Smooth muscle cell (in vitro differentiated cells): ENCODE data around the gene SUGCT. TPM values are rescaled to one million over a fixed set of nuclear protein-coding genes. Genes with fewer than 3 reads are reported as not detected.

Experiments used
- DNase-seq: peaks from one replicate; lab custom pipeline; 2025; ENCODE audit not compliant: unreplicated experiment; lab: John Stamatoyannopoulos, UW
- H2AFZ ChIP-seq: fragments of 200-600 bp; sonication (generic); 2 replicates; pipeline ENCODE4 v1.6.0; 2016; ENCODE audit warnings: antibody characterized with exemption, low read depth, mild to moderate bottlenecking
- H3F3A ChIP-seq: fragments of 200-600 bp; sonication (generic); 2 replicates; pipeline ENCODE4 v1.6.0; 2017; ENCODE audit warnings: antibody characterized with exemption, low read depth
- H3K27ac ChIP-seq: fragments of 200-600 bp; sonication (generic); 2 replicates; pipeline ENCODE4 v1.5.1; 2016; ENCODE audit warnings: low read depth, mild to moderate bottlenecking
- H3K27me3 ChIP-seq: fragments of 200-600 bp; sonication (generic); 2 replicates; pipeline ENCODE4 v1.6.1; 2016; ENCODE audit warnings: low read depth, mild to moderate bottlenecking
- H3K36me3 ChIP-seq: fragments of 200-600 bp; sonication (generic); 2 replicates; pipeline ENCODE4 v1.5.1; 2016; ENCODE audit warnings: low read depth
- H3K4me1 ChIP-seq: fragments of 200-600 bp; sonication (generic); 2 replicates; pipeline ENCODE4 v1.5.1; 2016; ENCODE audit warnings: low read depth
- H3K4me2 ChIP-seq: fragments of 200-600 bp; sonication (generic); 2 replicates; pipeline ENCODE4 v1.6.0; 2016; ENCODE audit warnings: mild to moderate bottlenecking
- H3K4me3 ChIP-seq: fragments of 200-600 bp; sonication (generic); 2 replicates; pipeline ENCODE4 v1.5.1; 2016; ENCODE audit warnings: mild to moderate bottlenecking
- H3K79me2 ChIP-seq: fragments of 200-600 bp; sonication (generic); 2 replicates; pipeline ENCODE4 v1.6.0; 2016; ENCODE audit warnings: low read depth, mild to moderate bottlenecking
- H3K9ac ChIP-seq: fragments of 200-600 bp; sonication (generic); 2 replicates; pipeline ENCODE4 v1.6.0; 2016; ENCODE audit warnings: low read depth
- H3K9me3 ChIP-seq: fragments of 200-600 bp; sonication (generic); replicated peaks from 2 replicates; pipeline ENCODE4 v1.5.1; 2016; ENCODE audit warnings: low read depth
- H4K20me1 ChIP-seq: fragments of 200-600 bp; sonication (generic); 2 replicates; pipeline ENCODE4 v1.6.0; 2016; ENCODE audit warnings: low read depth
- CTCF ChIP-seq: fragments of 200-600 bp; sonication (generic); IDR thresholded peaks from 2 replicates; pipeline ENCODE4 v1.5.1; 2017; ENCODE audit warnings: borderline replicate concordance, mild to moderate bottlenecking, antibody characterized with exemption; ENCODE audit not compliant: insufficient read depth, poor library complexity, severe bottlenecking
- WGBS: methylation state at CpG from one replicate; pipeline ENCODE4 v1.1.7; 2016; ENCODE audit warnings: low lambda C conversion rate; 5-methylcytosine and 5-hydroxymethylcytosine counted together
- polyA plus RNA-seq: library from polyadenylated mRNA; unstranded; fragments of >200 nt; fragmentation: Nextera tagmentation; extraction: Ambion mirVana; gene quantifications from 2 replicates; pipeline ENCODE4 v1.2.1, GENCODE V29; 2016
- total RNA-seq: library from RNA; depleted of rRNA; stranded (reverse); fragments of >200 nt; gene quantifications from 2 replicates; pipeline ENCODE4 v1.2.3, GENCODE V29; 2014

SUGCT gene
- total and polyA plus RNA-seq, 2 experiments from 2014 or later = 16.9 to 65.8 TPM

- Histone ChIP-seq H3K36me3 (no peaks in the 10 kb centered on the region), H3K27me3 (no peaks in the 10 kb centered on the region), H3F3A (no peaks in the 10 kb centered on the region), H2AFZ (no peak overlapping the region), H3K4me3 (no peak overlapping the region), H3K79me2 (no peaks in the 10 kb centered on the region), H4K20me1 (no peaks in the 10 kb centered on the region), H3K9me3 (no peaks in the 10 kb centered on the region), H3K4me2 (no peak overlapping the region), H3K4me1 (no peaks in the 10 kb centered on the region), H3K9ac (no peak overlapping the region), H3K27ac (peak overlapping the region; percentile 66)
- 93% methylated on average over 2 of the region's 2 CpGs for WGBS
- no peak for DNase-seq
- no peak for TF ChIP-seq CTCF
These were observed 524.4 kb downstream of the SUGCT start for GRCh38 chr7:40659231-40659630.

GRCh38 chr7:40673285-40673684, 538.5 kb downstream of the SUGCT start:
- H3F3A ChIP-seq = no peaks in the 10 kb centered on the region
- peak overlapping the region; percentile 60 for H3K4me2 ChIP-seq
- no peaks in the 10 kb centered on the region for H3K79me2 ChIP-seq
- H3K4me3 ChIP-seq = no peak overlapping the region
- no peaks in the 10 kb centered on the region for H3K27me3 ChIP-seq
- H3K9me3 ChIP-seq = no peaks in the 10 kb centered on the region
- H2AFZ ChIP-seq = peak overlapping the region; percentile 38
- TF ChIP-seq CTCF = no peak
- peak overlapping the region; percentile 36 for H3K27ac ChIP-seq
- WGBS = 36% methylated on average over 2 of the region's 2 CpGs
- H3K36me3 ChIP-seq = no peaks in the 10 kb centered on the region
- no peak for DNase-seq
- no peaks in the 10 kb centered on the region for H4K20me1 ChIP-seq
- no peak overlapping the region for H3K9ac ChIP-seq
- H3K4me1 ChIP-seq = peaks cover 9% of the 10 kb centered on the region

- Histone ChIP-seq H3K4me3 (no peak overlapping the region), H3K9me3 (no peaks in the 10 kb centered on the region), H3K36me3 (no peaks in the 10 kb centered on the region), H3F3A (no peaks in the 10 kb centered on the region), H2AFZ (no peak overlapping the region), H3K27ac (peak overlapping the region; percentile 36), H3K4me2 (no peak overlapping the region), H4K20me1 (no peaks in the 10 kb centered on the region), H3K27me3 (no peaks in the 10 kb centered on the region), H3K4me1 (peaks cover 9% of the 10 kb centered on the region), H3K9ac (no peak overlapping the region), H3K79me2 (no peaks in the 10 kb centered on the region)
- 86% methylated on average over 3 of the region's 3 CpGs for WGBS
- DNase-seq = no peak
- TF ChIP-seq CTCF = no peak
These were observed 539.5 kb downstream of the SUGCT start for GRCh38 chr7:40674316-40674715.

GRCh38 chr7:40675741-40676140, 540.9 kb downstream of the SUGCT start:
- no peak overlapping the region for H3K27ac ChIP-seq
- H3K36me3 ChIP-seq = no peaks in the 10 kb centered on the region
- no peaks in the 10 kb centered on the region for H3K79me2 ChIP-seq
- no peaks in the 10 kb centered on the region for H3K27me3 ChIP-seq
- no peak overlapping the region for H3K4me3 ChIP-seq
- H3K9me3 ChIP-seq = no peaks in the 10 kb centered on the region
- peaks cover 9% of the 10 kb centered on the region for H3K4me1 ChIP-seq
- WGBS = 90% methylated on average over 3 of the region's 3 CpGs
- no peaks in the 10 kb centered on the region for H4K20me1 ChIP-seq
- no peak overlapping the region for H3K4me2 ChIP-seq
- TF ChIP-seq CTCF = no peak
- H3K9ac ChIP-seq = no peak overlapping the region
- DNase-seq = no peak
- H2AFZ ChIP-seq = no peak overlapping the region
- H3F3A ChIP-seq = no peaks in the 10 kb centered on the region
